Gastrocnemius medialis (tissue), 4 donors: ENCODE measurements around the gene DMGDH. TPM values are rescaled to one million over a fixed set of nuclear protein-coding genes. Genes with fewer than 3 reads are reported as not detected.

ENCODE experiments used
- ATAC-seq, 2 donors: fragments of 150-250 bp; one replicate each; pipeline ENCODE4 v1.9.1; 2016
- DNase-seq, 2 donors: peaks; one replicate each; pipeline ENCODE4 v3.0.0-alpha.2; 2019
- H3K27ac ChIP-seq, 4 donors: fragments of 200-600 bp; sonication (generic); 1 replicate in 1 of 4; 2 replicates in 3 of 4; pipeline ENCODE4 v1.5.1; 2016 to 2018; ENCODE audit warnings: mild to moderate bottlenecking in 2 of 4, moderate library complexity in 1 of 4
- H3K27me3 ChIP-seq, 3 donors: fragments of 200-600 bp; sonication (generic) in 2 of 3; 1 replicate in 1 of 3; 2 replicates in 2 of 3; pipeline versions ENCODE4 v1.5.1 to v1.6.0; 2016 to 2019; ENCODE audit warnings: mild to moderate bottlenecking in 1 of 3, moderate library complexity in 1 of 3
- H3K36me3 ChIP-seq, 2 donors: fragments of 200-600 bp; sonication (generic) in 1 of 2; one replicate each; pipeline ENCODE4 v1.5.1; 2017 to 2018
- H3K4me1 ChIP-seq, 2 donors: fragments of 200-600 bp; sonication (generic) in 1 of 2; one replicate each; pipeline ENCODE4 v1.5.1; 2016 to 2017; ENCODE audit warnings: mild to moderate bottlenecking in 2 of 2
- H3K4me3 ChIP-seq, 4 donors: fragments of 200-600 bp; sonication (generic) in 3 of 4; 1 replicate in 1 of 4; 2 replicates in 3 of 4; pipeline ENCODE4 v1.5.1; 2016 to 2019; ENCODE audit warnings: mild to moderate bottlenecking in 2 of 4
- H3K9me3 ChIP-seq, 3 donors: fragments of 200-600 bp; sonication (generic) in 2 of 3; 1 replicate in 1 of 3; 2 replicates in 2 of 3; pipeline ENCODE4 v1.5.1; 2016 to 2019
- CTCF ChIP-seq, 5 experiments: fragments of 450-650 bp in 3 of 5; fragments of 200-600 bp in 2 of 5; sonication (generic) in 2 of 5; IDR thresholded peaks in 4 of 5; conservative IDR thresholded peaks in 1 of 5; 1 replicate in 4 of 5; 2 replicates in 1 of 5; pipeline ENCODE4 v1.5.1; 2016 to 2019; ENCODE audit warnings: antibody characterized with exemption in 5 of 5, mild to moderate bottlenecking in 3 of 5, moderate library complexity in 3 of 5
- POLR2A ChIP-seq, 2 donors: fragments of 450-650 bp; IDR thresholded peaks; one replicate each; pipeline ENCODE4 v1.6.1; 2017; ENCODE audit warnings: antibody characterized with exemption in 2 of 2, mild to moderate bottlenecking in 2 of 2, moderate library complexity in 2 of 2
- in situ Hi-C, 4 donors: fragments of 200-750 bp; cut with MboI; loops; one replicate each; pipeline versions ENCODE4 v1.15.0 to v1.8.0; 2017; ENCODE audit warnings: low sequenced_read_pairs in 4 of 4
- intact Hi-C: fragments of 100-400 bp; cut with DNase I; formaldehyde crosslinking; loops from one replicate; pipeline ENCODE4 v1.15.1; 2023; ENCODE audit warnings: low total_unique reads
- total RNA-seq, 4 donors: library from RNA; depleted of rRNA; stranded (reverse); fragments of >200 nt; gene quantifications; one replicate each; pipeline versions ENCODE4 v1.1.0 to v1.2.3, GENCODE V29; 2016

DMGDH gene
- total RNA-seq, 4 donors from 2014 or later = 0.15 to 1.8 (median 0.65) TPM

GRCh38 chr5:78993165-78993564, 76.3 kb downstream of the DMGDH start:
- Histone ChIP-seq H3K9me3 (no peaks in the 10 kb centered on the region), H3K36me3 (no peaks in the 10 kb centered on the region), H3K4me3 (no peak overlapping the region), H3K27me3 (no peaks in the 10 kb centered on the region), H3K4me1 (no peaks in the 10 kb centered on the region), H3K27ac (no peak overlapping the region)
- ATAC-seq (no peak), DNase-seq (no peak)
- in situ Hi-C loops (no loop called here), intact Hi-C loops (no loop called here)
- TF ChIP-seq POLR2A (IDR thresholded peaks at IDR 0.05) (no peak), CTCF (IDR thresholded peaks at IDR 0.05 in 4 of 5, conservative IDR thresholded peaks at IDR 0.05 in 1 of 5) (no peak)

GRCh38 chr5:78992146-78992545, 77.3 kb downstream of the DMGDH start:
- H3K36me3 ChIP-seq = no peaks in the 10 kb centered on the region
- H3K4me1 ChIP-seq = no peaks in the 10 kb centered on the region
- H3K27ac ChIP-seq = no peak overlapping the region
- intact Hi-C loops (no loop called here), in situ Hi-C loops (no loop called here)
- no peaks in the 10 kb centered on the region for H3K27me3 ChIP-seq
- no peaks in the 10 kb centered on the region for H3K9me3 ChIP-seq
- H3K4me3 ChIP-seq = no peak overlapping the region
- DNase-seq = no peak
- ATAC-seq = no peak
- TF ChIP-seq CTCF (IDR thresholded peaks at IDR 0.05 in 4 of 5, conservative IDR thresholded peaks at IDR 0.05 in 1 of 5) (no peak), POLR2A (IDR thresholded peaks at IDR 0.05) (no peak)

GRCh38 chr5:78989080-78989479, 80.4 kb downstream of the DMGDH start:
- DNase-seq (no peak), ATAC-seq (no peak)
- intact Hi-C loops = loop anchor here (10.0 kb wide), 1 partner anchor 624 kb away; the partner anchor contains the start of gene SCAMP1
- H3K36me3 ChIP-seq = no peaks in the 10 kb centered on the region
- no peaks in the 10 kb centered on the region for H3K9me3 ChIP-seq
- peaks cover 11 to 12% of the 10 kb centered on the region in 2 donors for H3K4me1 ChIP-seq
- no peak overlapping the region for H3K27ac ChIP-seq
- in situ Hi-C loops = no loop called here
- H3K4me3 ChIP-seq = no peak overlapping the region
- no peaks in the 10 kb centered on the region for H3K27me3 ChIP-seq
- TF ChIP-seq CTCF (IDR thresholded peaks at IDR 0.05 in 4 of 5, conservative IDR thresholded peaks at IDR 0.05 in 1 of 5) (no peak), POLR2A (IDR thresholded peaks at IDR 0.05) (no peak)

- H3K4me1 ChIP-seq = peaks cover 11 to 16% of the 10 kb centered on the region in 2 donors
- TF ChIP-seq POLR2A (IDR thresholded peaks at IDR 0.05) (no peak), CTCF (IDR thresholded peaks at IDR 0.05 in 4 of 5, conservative IDR thresholded peaks at IDR 0.05 in 1 of 5) (no peak)
- no peaks in the 10 kb centered on the region for H3K27me3 ChIP-seq
- H3K9me3 ChIP-seq = no peaks in the 10 kb centered on the region
- no peaks in the 10 kb centered on the region for H3K36me3 ChIP-seq
- DNase-seq = peak in 1 of 2 donors; percentile 22
- in situ Hi-C loops (no loop called here), intact Hi-C loops (loop anchor here (10.0 kb wide), 1 partner anchor 621 kb away; the partner anchor contains the start of gene SCAMP1)
- peak; percentile 25 to 27 for ATAC-seq
- peak overlapping the region; percentile 82 to 92 (median 88) for H3K27ac ChIP-seq
- peak overlapping the region; percentile 68 to 91 (median 78) for H3K4me3 ChIP-seq
Measured at GRCh38 chr5:78985725-78986223, 83.7 kb downstream of the DMGDH start.
